RWPE1 (cell line): ENCODE results near the gene GPHA2.
A peak's percentile ranks its signal among the peaks of the same experiment; 100 is the strongest.

Experiments
- CTCF ChIA-PET: fragments of 350-600 bp; sonication (Branson Sonifier 250); formaldehyde crosslinking; extraction: SDS; loops from one replicate; lab custom pipeline; 2021; lab: Yijun Ruan, JAX
- POLR2A ChIA-PET: fragments of 400-600 bp; formaldehyde crosslinking; extraction: SDS; loops from one replicate; lab custom pipeline; 2020; ENCODE audit warnings: antibody characterized with exemption; ENCODE audit not compliant: low non-redundant PET; lab: Yijun Ruan, JAX
- DNase-seq: peaks from one replicate; pipeline ENCODE4 v3.0.0; 2012; ENCODE audit warnings: low spot score
- H3K27ac ChIP-seq: fragments of 450-650 bp; 2 replicates; pipeline ENCODE4 v1.5.1; 2017
- TF ChIP-seq, protein P1 (sequence below): fragments of 450-650 bp; conservative IDR thresholded peaks from 2 replicates; pipeline ENCODE4 v1.5.1; 2017; ENCODE audit warnings: low read depth, mild to moderate bottlenecking

The GPHA2 gene

GRCh38 chr11:64896448-64897022, 39.2 kb downstream of the GPHA2 start:
- TF ChIP-seq, protein P1, sequence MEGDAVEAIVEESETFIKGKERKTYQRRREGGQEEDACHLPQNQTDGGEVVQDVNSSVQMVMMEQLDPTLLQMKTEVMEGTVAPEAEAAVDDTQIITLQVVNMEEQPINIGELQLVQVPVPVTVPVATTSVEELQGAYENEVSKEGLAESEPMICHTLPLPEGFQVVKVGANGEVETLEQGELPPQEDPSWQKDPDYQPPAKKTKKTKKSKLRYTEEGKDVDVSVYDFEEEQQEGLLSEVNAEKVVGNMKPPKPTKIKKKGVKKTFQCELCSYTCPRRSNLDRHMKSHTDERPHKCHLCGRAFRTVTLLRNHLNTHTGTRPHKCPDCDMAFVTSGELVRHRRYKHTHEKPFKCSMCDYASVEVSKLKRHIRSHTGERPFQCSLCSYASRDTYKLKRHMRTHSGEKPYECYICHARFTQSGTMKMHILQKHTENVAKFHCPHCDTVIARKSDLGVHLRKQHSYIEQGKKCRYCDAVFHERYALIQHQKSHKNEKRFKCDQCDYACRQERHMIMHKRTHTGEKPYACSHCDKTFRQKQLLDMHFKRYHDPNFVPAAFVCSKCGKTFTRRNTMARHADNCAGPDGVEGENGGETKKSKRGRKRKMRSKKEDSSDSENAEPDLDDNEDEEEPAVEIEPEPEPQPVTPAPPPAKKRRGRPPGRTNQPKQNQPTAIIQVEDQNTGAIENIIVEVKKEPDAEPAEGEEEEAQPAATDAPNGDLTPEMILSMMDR = no peak
- ChIA-PET CTCF (interaction anchor here (0.6 to 7.9 kb wide), 5 partner anchors 8 to 115 kb away, joined by 3 to 62 read pairs (median 4); no protein-coding TSS in a partner anchor), POLR2A (no interaction called here)
- DNase-seq = no peak
- H3K27ac ChIP-seq = peak overlapping the region; percentile 43

DNA sequence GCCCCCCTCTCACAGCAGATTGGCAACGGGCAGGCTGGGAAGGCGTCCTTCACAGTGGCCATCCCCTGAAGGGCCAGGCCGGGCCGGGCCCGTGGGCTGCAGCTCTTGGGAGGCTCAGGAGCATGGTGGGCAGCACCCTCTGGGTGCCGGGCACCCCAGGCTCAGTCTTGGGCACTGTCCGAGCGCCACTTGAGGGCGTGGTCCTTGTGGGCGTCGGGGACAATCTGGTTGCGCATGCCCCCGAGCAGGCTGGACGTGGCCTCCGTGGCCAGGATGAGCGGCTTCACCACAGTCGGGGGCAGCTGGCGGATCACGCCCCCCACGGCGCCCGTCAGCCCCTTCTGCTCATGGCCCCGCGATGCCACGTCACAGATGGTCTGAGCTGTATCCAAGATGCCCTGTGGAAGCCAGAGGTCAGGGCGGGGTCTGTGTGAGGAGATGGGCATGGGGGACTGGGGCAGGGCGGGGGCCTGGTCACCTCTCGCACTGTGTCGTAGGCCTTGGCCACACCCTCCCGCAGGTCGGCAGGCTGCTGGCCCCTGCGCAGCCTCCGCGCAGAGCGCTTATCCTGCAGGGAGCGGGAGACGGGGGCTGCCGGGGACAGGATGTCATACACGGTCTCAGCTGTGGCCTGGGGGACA, 40.8 kb downstream of the GPHA2 start:
- TF ChIP-seq, protein P1 = no peak
- DNase-seq = no peak
- POLR2A ChIA-PET = no interaction called here
- CTCF ChIA-PET = interaction anchor here (1.3 to 7.9 kb wide), 5 partner anchors 13 to 51 kb away, joined by 4 to 62 read pairs (median 7); no protein-coding TSS in a partner anchor
- H3K27ac ChIP-seq = peak overlapping the region; percentile 43

DNA sequence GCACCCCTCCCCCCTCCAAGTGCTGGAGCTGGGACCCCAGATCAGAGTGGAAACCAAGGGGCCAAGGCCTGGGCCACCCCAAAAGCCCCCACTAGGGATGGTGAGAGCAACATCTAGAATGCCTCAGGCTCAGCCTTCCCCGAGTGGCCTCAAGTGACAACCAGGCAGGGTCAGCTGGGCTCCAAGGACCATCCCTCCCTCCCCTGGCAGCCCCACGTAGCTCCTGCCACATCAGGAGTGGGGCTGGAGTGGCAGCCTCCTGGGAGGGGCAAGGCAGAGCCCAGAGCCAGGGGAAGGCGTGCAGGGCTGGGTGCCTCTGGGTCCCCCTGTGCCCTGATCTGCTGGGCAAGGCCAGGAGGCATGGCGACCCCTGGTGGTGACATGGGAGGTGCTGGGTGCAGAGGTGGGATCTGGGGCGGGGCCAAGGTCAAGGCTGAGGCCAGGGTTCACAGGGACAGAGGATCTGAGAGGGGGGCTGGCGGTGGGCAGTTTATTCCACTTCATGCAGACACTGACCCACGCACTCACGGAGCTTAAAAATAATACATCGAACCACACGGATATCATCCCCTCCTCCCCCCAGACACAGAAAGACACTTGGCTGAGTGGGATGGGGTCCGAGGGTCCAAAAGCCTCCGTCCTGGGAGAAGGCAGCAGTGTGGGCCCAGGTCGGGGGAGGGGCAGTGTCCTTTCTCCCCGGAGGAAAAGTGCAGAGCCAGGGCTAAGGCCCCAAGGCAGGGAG, 41.5 kb downstream of the GPHA2 start:
- TF ChIP-seq, protein P1 = peak; percentile 89
- H3K27ac ChIP-seq = peak overlapping the region; percentile 39
- peak; percentile 60 for DNase-seq
- ChIA-PET POLR2A (no interaction called here), CTCF (interaction anchor here (0.6 to 7.9 kb wide), 14 partner anchors 12 to 585 kb away, joined by 3 to 62 read pairs (median 3); partner anchors contain the start of gene ARL2)

DNA sequence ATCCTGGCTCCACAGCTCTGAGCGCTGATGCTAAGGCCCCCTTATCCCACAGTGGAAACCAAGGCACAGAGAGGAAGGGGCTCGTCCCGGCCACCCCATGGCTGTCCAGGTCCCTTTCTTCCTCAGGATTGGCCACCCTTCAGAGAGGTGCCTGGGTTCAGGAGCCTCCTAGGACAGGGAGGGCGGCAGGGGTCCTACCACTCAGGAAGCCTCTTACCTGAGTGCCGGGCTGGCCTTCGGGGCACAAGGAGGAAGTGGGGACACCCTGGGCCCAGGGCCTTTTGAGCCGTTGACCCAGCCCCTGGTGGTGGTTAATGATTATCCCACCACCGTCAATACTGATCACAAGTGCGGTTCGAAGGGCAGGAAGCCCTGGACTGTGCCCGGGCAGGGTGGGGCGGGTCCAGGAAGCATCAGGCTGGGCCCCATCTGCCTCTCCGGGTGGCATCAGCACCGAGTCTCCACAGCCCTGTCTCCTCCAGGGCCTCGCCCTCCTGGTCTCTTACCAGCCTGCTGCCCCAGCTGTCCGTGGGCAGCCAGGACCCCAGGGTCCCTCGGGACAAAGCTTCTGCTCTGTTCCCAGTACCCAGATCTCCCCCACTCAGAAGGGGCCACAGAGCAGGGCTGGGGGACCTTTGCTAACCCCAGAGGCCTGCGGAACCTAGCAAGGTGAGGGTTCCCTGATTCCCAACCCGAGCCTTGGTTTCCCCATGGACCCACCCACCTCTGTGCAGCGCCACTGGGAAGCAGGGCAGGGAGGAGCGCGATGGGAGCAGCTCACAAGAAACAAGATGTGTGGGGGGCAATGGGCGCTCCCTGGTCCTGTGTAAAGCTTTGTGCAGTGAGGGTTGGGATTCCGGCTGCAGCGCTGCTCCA, 42.3 kb downstream of the GPHA2 start:
- ChIA-PET CTCF (interaction anchor here (0.6 to 7.9 kb wide), 14 partner anchors 11 to 584 kb away, joined by 3 to 62 read pairs (median 3); partner anchors contain the start of gene ARL2), POLR2A (no interaction called here)
- TF ChIP-seq, protein P1 = no peak
- H3K27ac ChIP-seq = peak overlapping the region; percentile 39
- DNase-seq = no peak

GRCh38 chr11:64892838-64893193, 42.9 kb downstream of the GPHA2 start:
- no peak for DNase-seq
- peak overlapping the region; percentile 39 for H3K27ac ChIP-seq
- ChIA-PET POLR2A (no interaction called here), CTCF (interaction anchor here (1.1 to 7.9 kb wide), 2 partner anchors 32 to 44 kb away, joined by 3 to 62 read pairs; no protein-coding TSS in a partner anchor)
- TF ChIP-seq, protein P1 = no peak
